ENCODE data around the gene GP5.

Gene GP5

DNA sequence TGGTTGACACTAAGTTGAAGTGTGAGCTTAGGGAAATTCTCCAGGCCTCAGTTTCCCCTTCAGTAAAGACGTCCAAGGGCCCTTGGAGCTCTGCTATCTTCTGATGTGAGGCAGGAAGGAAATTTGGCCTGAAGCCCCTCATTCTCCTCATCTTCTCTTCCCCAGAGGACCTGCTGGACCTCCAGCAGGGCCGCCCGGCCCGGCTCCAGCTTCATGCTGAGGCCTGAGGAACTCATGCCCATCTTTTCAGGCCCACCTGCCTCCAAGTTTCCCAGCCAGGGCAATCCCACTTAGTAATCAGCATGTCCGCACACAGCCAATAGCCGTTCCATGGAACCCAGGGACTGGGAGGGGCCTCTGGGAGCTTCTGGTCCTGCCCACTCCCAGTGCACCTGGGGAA, 33.5 kb downstream of the GP5 start:
- no peak for DNase-seq (ENCODE audit: low read depth)
- TF ChIP-seq CTCF (conservative IDR thresholded peaks at IDR 0.05; ENCODE audit: low read depth, low read length): no peak
- H3K4me3 ChIP-seq (ENCODE audit: low read length): no peak overlapping the region

DNA sequence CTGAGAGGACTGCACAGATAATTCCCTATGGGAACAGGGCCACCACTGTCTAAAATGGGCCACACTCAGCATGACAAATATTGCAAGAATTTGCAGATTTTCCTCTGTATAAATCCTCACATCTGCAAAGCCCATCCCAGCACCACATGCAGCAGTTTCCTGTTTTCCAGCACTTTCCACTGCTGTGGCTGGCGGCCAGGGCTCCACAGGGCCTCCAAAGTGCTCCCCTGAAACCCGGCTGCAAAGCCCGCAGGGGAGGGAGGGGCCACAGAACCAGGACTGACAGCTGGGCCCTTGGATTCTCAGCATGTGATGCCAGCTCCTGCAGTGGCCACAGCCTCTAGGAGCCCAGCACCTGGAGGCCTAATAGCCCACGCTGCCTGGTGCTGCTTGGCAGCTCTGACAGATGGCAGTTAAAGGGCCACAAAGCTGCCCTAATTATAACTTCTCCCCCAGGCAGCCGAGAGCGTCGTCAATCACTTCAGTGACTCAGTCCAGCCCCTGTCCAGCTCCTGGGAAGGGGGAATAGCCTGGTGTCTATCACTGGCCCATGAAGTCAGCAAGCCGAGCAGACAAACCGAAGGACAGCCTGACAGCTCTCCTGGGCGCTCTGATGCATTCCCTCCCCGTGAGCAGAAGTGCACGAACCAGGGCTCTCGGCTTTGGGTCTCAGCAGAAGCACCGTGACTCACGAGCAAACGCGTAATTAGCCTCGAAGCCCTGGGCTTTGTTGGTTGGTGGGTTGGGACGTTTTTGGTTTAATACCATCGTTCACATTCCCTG, 34.2 kb downstream of the GP5 start:
- H3K4me3 ChIP-seq (ENCODE audit: low read length): no peak overlapping the region
- no peak for TF ChIP-seq CTCF (conservative IDR thresholded peaks at IDR 0.05; ENCODE audit: low read depth, low read length)
- DNase-seq (ENCODE audit: low read depth): peak; percentile 12

DNA sequence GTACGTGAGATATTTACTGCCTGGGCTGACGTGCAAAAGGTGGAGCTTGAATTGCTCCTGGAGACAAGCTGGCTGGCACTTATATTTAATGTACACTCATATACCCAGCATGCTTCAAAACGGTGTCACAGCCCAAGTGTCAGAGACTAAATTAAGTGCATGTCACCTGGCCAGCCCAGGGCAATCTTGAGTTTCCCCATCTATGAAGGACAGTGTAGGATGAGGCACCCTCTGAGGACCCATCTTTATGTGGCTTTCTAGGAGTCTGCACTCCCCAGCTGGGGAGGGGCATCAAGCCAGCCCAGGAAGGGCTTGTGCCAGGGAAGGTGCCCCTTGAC, 34.8 kb downstream of the GP5 start:
- no peak for TF ChIP-seq CTCF (conservative IDR thresholded peaks at IDR 0.05; ENCODE audit: low read depth, low read length)
- no peak for DNase-seq (ENCODE audit: low read depth)
- H3K4me3 ChIP-seq (ENCODE audit: low read length): no peak overlapping the region

DNA sequence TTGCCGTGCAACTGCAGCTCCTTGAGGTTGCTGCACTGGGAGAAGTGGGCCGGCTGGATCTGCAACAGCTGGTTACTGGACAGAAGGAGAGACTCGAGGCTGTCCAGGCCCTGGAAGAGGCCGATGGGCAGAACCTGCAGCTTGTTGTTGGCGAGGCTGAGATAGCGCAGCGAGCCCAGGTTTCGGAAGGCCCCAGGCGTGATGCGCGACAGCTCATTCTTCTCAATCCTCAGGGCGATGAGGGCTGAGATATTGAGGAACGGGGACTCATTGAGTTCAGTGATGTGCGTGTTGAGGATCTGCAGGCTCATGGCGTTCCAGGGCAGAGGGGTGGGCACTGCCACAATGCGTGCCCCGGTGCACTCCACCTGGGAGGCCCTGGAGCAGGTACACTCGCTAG, 38.5 kb downstream of the GP5 start:
- no peak overlapping the region for H3K4me3 ChIP-seq (ENCODE audit: low read length)
- DNase-seq (ENCODE audit: low read depth): no peak
- TF ChIP-seq CTCF (conservative IDR thresholded peaks at IDR 0.05; ENCODE audit: low read depth, low read length): no peak

- DNase-seq (ENCODE audit: low read depth): no peak
- H3K4me3 ChIP-seq (ENCODE audit: low read length): no peak overlapping the region
- TF ChIP-seq CTCF (conservative IDR thresholded peaks at IDR 0.05; ENCODE audit: low read depth, low read length): no peak
Measured at GRCh38 chr3:194357681-194358080, 41.4 kb downstream of the GP5 start.

DNA sequence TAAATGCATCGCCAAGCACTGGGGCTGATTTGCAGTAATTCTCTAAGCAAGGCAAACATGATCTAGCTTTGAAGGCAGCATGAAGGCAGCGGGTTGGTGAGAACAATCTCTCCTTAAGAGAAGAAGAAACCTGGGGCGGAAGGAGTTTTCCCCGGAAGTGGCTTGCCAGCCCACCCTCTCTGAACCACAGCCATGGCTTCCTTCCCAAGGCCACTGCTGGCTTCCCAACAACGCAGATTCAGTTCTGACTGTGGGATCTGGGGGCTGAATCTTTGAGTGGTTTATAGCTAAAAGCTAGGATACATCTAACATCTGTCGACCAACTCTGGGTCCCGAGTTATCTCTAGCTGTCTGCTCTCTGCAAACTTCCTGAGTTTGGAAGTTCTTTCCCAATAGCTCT, 43.7 kb downstream of the GP5 start:
- no peak overlapping the region for H3K4me3 ChIP-seq (ENCODE audit: low read length)
- TF ChIP-seq CTCF (conservative IDR thresholded peaks at IDR 0.05; ENCODE audit: low read depth, low read length): no peak
- no peak for DNase-seq (ENCODE audit: low read depth)

- TF ChIP-seq CTCF (conservative IDR thresholded peaks at IDR 0.05; ENCODE audit: low read depth, low read length): no peak
- no peak for DNase-seq (ENCODE audit: low read depth)
- no peak overlapping the region for H3K4me3 ChIP-seq (ENCODE audit: low read length)
Measured at GRCh38 chr3:194354315-194354714, 44.8 kb downstream of the GP5 start.
